AG04450 (cell line): ENCODE data around the gene CCDC57. TPM values are rescaled to one million over a fixed set of nuclear protein-coding genes. Genes with fewer than 3 reads are reported as not detected.
A peak's percentile ranks its signal among the peaks of the same experiment; 100 is the strongest.

Experiments
- CTCF ChIA-PET: fragments of 300-600, 350-600 bp; formaldehyde crosslinking; extraction: SDS; loops from one replicate; lab custom pipeline; 2022; ENCODE audit warnings: antibody characterized with exemption, inconsistent platforms; lab: Charles Lee
- POLR2A ChIA-PET: fragments of 350-600 bp; formaldehyde crosslinking; extraction: SDS; loops from one replicate; lab custom pipeline; 2021; ENCODE audit warnings: antibody characterized with exemption, inconsistent platforms; lab: Yijun Ruan, JAX
- DNase-seq: peaks from one replicate; pipeline ENCODE4 v3.0.0-alpha.2; 2011; ENCODE audit warnings: low read depth, low spot score
- H3K27ac ChIP-seq: one replicate; pipeline ENCODE4 v1.5.1; 2012; ENCODE audit warnings: low read depth, low read length, control low read depth
- H3K27me3 ChIP-seq: one replicate; pipeline ENCODE4 v1.6.0; 2012; ENCODE audit warnings: low read length; ENCODE audit not compliant: control insufficient read depth, insufficient read depth
- H3K4me3 ChIP-seq: 2 replicates; pipeline ENCODE4 v1.5.1; 2011; ENCODE audit warnings: mild to moderate bottlenecking, low read depth, low read length, control low read depth
- H3K9me3 ChIP-seq: 2 replicates; pipeline ENCODE4 v1.5.1; 2012; ENCODE audit warnings: low read length; ENCODE audit not compliant: control insufficient read depth, insufficient read depth
- polyA plus RNA-seq: library from polyadenylated mRNA; depleted of rRNA; stranded (reverse); fragments of >200 nt; gene quantifications from 2 replicates; pipeline ENCODE4 v1.2.3, GENCODE V29; 2011
- TF ChIP-seq, protein P1 (sequence below): IDR thresholded peaks from 2 replicates; pipeline ENCODE4 v1.5.1; 2011; ENCODE audit warnings: low read depth, low read length, control low read depth, inconsistent platforms

Gene CCDC57
- polyA plus RNA-seq, 1 experiment = 11.1 TPM

- TF ChIP-seq, protein P1, sequence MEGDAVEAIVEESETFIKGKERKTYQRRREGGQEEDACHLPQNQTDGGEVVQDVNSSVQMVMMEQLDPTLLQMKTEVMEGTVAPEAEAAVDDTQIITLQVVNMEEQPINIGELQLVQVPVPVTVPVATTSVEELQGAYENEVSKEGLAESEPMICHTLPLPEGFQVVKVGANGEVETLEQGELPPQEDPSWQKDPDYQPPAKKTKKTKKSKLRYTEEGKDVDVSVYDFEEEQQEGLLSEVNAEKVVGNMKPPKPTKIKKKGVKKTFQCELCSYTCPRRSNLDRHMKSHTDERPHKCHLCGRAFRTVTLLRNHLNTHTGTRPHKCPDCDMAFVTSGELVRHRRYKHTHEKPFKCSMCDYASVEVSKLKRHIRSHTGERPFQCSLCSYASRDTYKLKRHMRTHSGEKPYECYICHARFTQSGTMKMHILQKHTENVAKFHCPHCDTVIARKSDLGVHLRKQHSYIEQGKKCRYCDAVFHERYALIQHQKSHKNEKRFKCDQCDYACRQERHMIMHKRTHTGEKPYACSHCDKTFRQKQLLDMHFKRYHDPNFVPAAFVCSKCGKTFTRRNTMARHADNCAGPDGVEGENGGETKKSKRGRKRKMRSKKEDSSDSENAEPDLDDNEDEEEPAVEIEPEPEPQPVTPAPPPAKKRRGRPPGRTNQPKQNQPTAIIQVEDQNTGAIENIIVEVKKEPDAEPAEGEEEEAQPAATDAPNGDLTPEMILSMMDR = 0 out of 2 replicates have a peak, but pooled peaks have one; percentile 22
- CTCF ChIA-PET = no interaction called here
- POLR2A ChIA-PET = no interaction called here
These were observed 83.5 kb downstream of the CCDC57 start for GRCh38 chr17:82129095-82129494.

GRCh38 chr17:82128287-82128686, 84.4 kb downstream of the CCDC57 start:
- H3K27me3 ChIP-seq = no peaks in the 10 kb centered on the region
- TF ChIP-seq, protein P1 = no peak
- no peak overlapping the region for H3K27ac ChIP-seq
- no peak overlapping the region for H3K4me3 ChIP-seq
- ChIA-PET CTCF (no interaction called here), POLR2A (no interaction called here)
- no peak for DNase-seq
- H3K9me3 ChIP-seq = peaks cover 2% of the 10 kb centered on the region; the same call in 1 of the 2 replicates

More at GRCh38 chr17:82129095-82129494, 83.5 kb downstream of the CCDC57 start:
- Histone ChIP-seq H3K4me3 (no peak overlapping the region), H3K9me3 (peaks cover 2% of the 10 kb centered on the region; the same call in 1 of the 2 replicates), H3K27me3 (no peaks in the 10 kb centered on the region), H3K27ac (no peak overlapping the region)
- DNase-seq = no peak

DNA sequence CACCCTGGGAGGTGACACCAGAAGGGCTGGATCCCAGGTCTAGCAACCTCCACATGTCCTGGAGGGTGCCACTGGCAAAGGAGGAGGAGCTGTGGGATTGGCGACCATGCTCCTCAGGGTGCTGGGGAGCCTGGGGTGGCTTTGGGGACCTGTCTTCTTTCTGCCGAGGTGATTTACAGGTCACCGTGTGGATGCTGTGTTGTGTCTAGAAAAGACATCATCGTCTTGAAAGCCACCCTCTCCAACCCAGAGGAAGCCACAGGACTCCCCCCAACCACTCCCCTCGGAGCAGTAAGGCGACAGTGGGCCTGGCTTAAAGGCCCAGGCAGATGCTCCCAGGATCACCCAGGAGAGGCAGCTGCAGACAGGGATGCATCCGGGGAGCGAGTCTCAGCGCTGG, 84.9 kb downstream of the CCDC57 start:
- CTCF ChIA-PET = no interaction called here

GRCh38 chr17:82127315-82127595, 85.4 kb downstream of the CCDC57 start:
- TF ChIP-seq, protein P1 = no peak
- ChIA-PET POLR2A (no interaction called here), CTCF (no interaction called here)
- Histone ChIP-seq H3K4me3 (no peak overlapping the region), H3K9me3 (peaks cover 2% of the 10 kb centered on the region; the same call in 1 of the 2 replicates), H3K27me3 (no peaks in the 10 kb centered on the region), H3K27ac (no peak overlapping the region)
- no peak for DNase-seq

More for the DNA sequence above, 84.9 kb downstream of the CCDC57 start:
- peaks cover 2% of the 10 kb centered on the region; the same call in 1 of the 2 replicates for H3K9me3 ChIP-seq
- TF ChIP-seq, protein P1 = no peak
- POLR2A ChIA-PET = no interaction called here
- H3K27ac ChIP-seq = no peak overlapping the region
- no peak for DNase-seq
- no peaks in the 10 kb centered on the region for H3K27me3 ChIP-seq
- H3K4me3 ChIP-seq = no peak overlapping the region

DNA sequence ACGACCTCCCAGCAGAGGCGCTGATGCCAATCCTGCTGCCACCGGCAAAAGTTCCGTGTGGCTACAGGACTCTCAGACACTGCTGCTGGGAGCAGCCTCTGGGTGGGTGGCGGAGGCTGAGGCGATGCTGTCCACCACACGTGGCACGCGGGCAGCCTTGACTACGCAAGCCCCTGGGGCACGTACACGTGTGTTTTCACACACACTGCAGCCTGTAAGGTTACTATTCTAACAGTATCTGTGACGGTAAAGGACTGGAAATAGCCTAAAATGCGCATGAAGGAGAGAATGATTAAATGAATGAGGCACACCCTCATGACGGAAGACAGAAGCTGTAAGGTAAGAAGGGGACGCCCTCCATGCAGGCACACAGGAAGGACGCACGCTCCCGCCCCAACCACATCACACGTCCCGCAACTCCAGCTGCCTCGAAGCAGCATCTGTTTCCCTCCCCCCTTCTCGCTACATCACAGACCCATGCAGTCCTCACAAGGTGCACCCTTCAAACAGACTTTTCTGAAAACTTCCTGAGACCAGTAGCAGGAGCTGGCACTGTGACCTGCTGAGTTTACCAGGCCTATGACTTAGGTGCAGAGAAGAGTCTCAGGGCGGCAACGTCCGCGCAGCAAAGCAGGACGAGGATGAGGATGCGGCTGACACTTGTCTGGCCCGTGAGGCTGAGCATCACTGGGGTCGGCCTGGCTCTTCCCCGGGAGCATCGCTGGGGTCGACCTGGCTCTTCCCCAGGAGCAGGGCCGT, 85.9 kb downstream of the CCDC57 start:
- TF ChIP-seq, protein P1 = no peak
- Histone ChIP-seq H3K4me3 (no peak overlapping the region), H3K27me3 (no peaks in the 10 kb centered on the region), H3K27ac (no peak overlapping the region), H3K9me3 (peaks cover 2% of the 10 kb centered on the region; the same call in 1 of the 2 replicates)
- ChIA-PET CTCF (no interaction called here), POLR2A (no interaction called here)
- no peak for DNase-seq
